Measurements from ENCODE around the gene SCAMP3. TPM values are rescaled to one million over a fixed set of nuclear protein-coding genes. Genes with fewer than 3 reads are reported as not detected.

The SCAMP3 gene
- total RNA-seq, 4 donors from 2014 or later: 39.0 to 66.1 (median 44.8) TPM

GRCh38 chr1:155208541-155209311 lies 53.4 kb downstream of the SCAMP3 start, which contains the start of gene MTX1:
MTX1 (plus strand) TSS chr1:155208695; CDS start chr1:155208805, 110 bp downstream.
- TF ChIP-seq, protein P1, sequence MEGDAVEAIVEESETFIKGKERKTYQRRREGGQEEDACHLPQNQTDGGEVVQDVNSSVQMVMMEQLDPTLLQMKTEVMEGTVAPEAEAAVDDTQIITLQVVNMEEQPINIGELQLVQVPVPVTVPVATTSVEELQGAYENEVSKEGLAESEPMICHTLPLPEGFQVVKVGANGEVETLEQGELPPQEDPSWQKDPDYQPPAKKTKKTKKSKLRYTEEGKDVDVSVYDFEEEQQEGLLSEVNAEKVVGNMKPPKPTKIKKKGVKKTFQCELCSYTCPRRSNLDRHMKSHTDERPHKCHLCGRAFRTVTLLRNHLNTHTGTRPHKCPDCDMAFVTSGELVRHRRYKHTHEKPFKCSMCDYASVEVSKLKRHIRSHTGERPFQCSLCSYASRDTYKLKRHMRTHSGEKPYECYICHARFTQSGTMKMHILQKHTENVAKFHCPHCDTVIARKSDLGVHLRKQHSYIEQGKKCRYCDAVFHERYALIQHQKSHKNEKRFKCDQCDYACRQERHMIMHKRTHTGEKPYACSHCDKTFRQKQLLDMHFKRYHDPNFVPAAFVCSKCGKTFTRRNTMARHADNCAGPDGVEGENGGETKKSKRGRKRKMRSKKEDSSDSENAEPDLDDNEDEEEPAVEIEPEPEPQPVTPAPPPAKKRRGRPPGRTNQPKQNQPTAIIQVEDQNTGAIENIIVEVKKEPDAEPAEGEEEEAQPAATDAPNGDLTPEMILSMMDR (IDR thresholded peaks at IDR 0.05; ENCODE audit: low read depth): no peak

- TF ChIP-seq, protein P1 (IDR thresholded peaks at IDR 0.05; ENCODE audit: low read depth): no peak
These were observed 54.2 kb downstream of the SCAMP3 start, which contains the start of gene THBS3 for GRCh38 chr1:155207806-155208540. THBS3 (minus strand) TSS chr1:155207897; CDS start chr1:155207876, 21 bp downstream.

- TF ChIP-seq, protein P1 (IDR thresholded peaks at IDR 0.05; ENCODE audit: low read depth): no peak
These were observed 55.0 kb downstream of the SCAMP3 start for GRCh38 chr1:155206891-155207805.

Other genes starting within 250 kb of the SCAMP3 start
- gene DCST2, start 228.6 kb downstream of the SCAMP3 start, total RNA-seq: 1 to 10 TPM in 2 of 4 donors, under 1 TPM in 1, not detected in 1; 0.34 to 3.7 (median 2.6) TPM
- gene DCST1, start 228.5 kb downstream of the SCAMP3 start, total RNA-seq: not detected
- 100 to 1,000 TPM in 2 of 4 donors, 10 to 100 TPM in 2; 61.4 to 189 (median 87.5) TPM for gene ADAM15, start 211.0 kb downstream of the SCAMP3 start, total RNA-seq
- gene EFNA4, start 198.6 kb downstream of the SCAMP3 start, total RNA-seq: 1 to 10 TPM; 2.8 to 5.3 (median 3.7) TPM
- gene EFNA3, start 183.5 kb downstream of the SCAMP3 start, total RNA-seq: 1 to 10 TPM in 2 of 4 donors, under 1 TPM in 1, not detected in 1; 0.44 to 3.7 (median 1.7) TPM
- gene EFNA1, start 134.5 kb downstream of the SCAMP3 start, total RNA-seq: 10 to 100 TPM; 12.4 to 32.6 (median 16.8) TPM
- gene SLC50A1, start 126.5 kb downstream of the SCAMP3 start, total RNA-seq: 10 to 100 TPM; 21.2 to 34.2 (median 23.7) TPM
- gene DPM3, start 121.8 kb downstream of the SCAMP3 start, total RNA-seq: 100 to 1,000 TPM in 1 of 4 donors, 10 to 100 TPM in 3; 61.4 to 120 (median 71.2) TPM
- gene KRTCAP2, start 89.1 kb downstream of the SCAMP3 start, total RNA-seq: 100 to 1,000 TPM in 1 of 4 donors, 10 to 100 TPM in 3; 65.0 to 155 (median 81.9) TPM
- under 1 TPM in 3 of 4 donors, not detected in 1; 0.51 to 0.75 (median 0.66) TPM for gene TRIM46, start 88.5 kb downstream of the SCAMP3 start, total RNA-seq
- gene THBS3, start 54.5 kb downstream of the SCAMP3 start, total RNA-seq: 10 to 100 TPM in 3 of 4 donors, 1 to 10 TPM in 1; 8.8 to 21.1 (median 15.6) TPM
- gene MTX1, start 53.7 kb downstream of the SCAMP3 start, total RNA-seq: 10 to 100 TPM; 35.5 to 46.9 (median 40.8) TPM
- 10 to 100 TPM in 3 of 4 donors, 1 to 10 TPM in 1; 5.4 to 20.3 (median 14.2) TPM for gene ENTREP3, start 6.9 kb downstream of the SCAMP3 start, total RNA-seq
- 10 to 100 TPM; 23.5 to 36.7 (median 26.3) TPM for gene CLK2, start 11.1 kb upstream of the SCAMP3 start, total RNA-seq
- 1 to 10 TPM in 3 of 4 donors, under 1 TPM in 1; 0.75 to 1.8 (median 1.1) TPM for gene HCN3, start 15.1 kb upstream of the SCAMP3 start, total RNA-seq
- not detected for gene PKLR, start 39.1 kb upstream of the SCAMP3 start, total RNA-seq
- gene FDPS, start 46.5 kb upstream of the SCAMP3 start, total RNA-seq: 100 to 1,000 TPM in 1 of 4 donors, 10 to 100 TPM in 3; 54.0 to 105 (median 81.6) TPM
- gene RUSC1, start 58.5 kb upstream of the SCAMP3 start, total RNA-seq: 10 to 100 TPM in 3 of 4 donors, 1 to 10 TPM in 1; 4.6 to 14.4 (median 12.1) TPM

Measured in subcutaneous adipose tissue (tissue), 4 donors.